Non-pigmented ciliary epithelial cell (primary cell): ENCODE data around the gene GOLGA6D.
"Not testable (repeated sequence)": the region's sequence is repeated elsewhere in the genome, so short reads cannot be mapped to it uniquely, and the experiment has no call there.

Source experiments
- DNase-seq: peaks from one replicate; pipeline ENCODE4 v3.0.0-alpha.2; 2010; ENCODE audit warnings: low read depth

The GOLGA6D gene

DNA sequence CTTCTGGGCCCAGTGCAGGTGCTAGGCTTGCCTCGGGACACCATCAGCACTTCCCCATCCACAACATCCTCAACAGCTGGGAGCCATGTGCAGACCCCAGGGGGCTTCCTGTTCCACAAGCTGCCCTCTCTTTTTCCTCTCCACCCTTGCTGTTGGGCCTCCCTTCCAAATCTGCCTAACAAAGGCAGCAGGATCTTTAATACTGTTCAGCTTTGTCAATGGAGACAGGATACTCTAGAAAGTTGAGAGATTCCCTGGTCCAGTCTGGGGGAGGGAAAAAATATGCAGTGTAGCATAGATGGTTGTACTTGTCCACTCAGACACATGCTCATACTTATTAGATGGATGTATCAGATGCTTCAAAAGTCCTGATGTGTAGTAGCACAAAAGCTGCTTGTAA lies 4.1 kb upstream of the GOLGA6D start:
- not testable (repeated sequence) for DNase-seq

DNA sequence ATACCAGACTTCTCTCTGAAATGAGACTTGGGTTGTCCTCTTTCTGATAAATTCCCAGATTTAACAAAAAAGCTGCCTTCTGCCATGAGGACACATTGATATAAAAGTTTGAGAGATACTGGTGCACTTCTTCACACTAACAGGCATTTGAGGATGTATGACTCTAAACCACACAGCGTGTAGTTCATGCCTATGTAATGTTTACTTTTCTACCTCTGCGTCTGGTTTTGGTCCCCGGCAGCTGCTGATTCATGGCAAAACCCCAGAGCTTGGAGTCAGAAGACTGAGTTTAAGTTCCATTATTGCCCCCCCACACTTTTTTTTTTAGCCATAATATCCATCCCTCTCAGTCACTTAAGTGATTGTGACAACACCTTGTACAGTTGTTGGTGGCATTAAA lies 1.5 kb downstream of the GOLGA6D start:
- not testable (repeated sequence) for DNase-seq

DNA sequence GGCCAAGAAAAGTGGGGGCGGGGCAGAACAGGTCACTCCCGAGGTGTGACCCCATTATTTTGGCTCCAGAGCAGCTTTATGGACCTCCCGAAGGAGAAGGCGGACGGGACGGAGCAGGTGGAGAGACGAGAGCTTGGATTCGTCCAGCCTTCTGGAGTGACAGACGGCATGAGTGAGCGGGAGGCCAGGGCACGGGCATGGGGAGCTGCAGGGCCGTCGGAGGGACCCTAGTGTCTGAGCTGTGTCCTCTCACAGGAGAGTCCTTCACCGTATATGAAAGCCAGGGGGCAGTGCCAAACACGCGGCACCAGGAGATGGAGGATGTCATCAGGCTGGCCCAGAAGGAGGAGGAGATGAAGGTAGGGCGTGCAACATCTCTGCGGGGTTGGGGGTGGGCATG lies 11.0 kb downstream of the GOLGA6D start:
- not testable (repeated sequence) for DNase-seq

DNA sequence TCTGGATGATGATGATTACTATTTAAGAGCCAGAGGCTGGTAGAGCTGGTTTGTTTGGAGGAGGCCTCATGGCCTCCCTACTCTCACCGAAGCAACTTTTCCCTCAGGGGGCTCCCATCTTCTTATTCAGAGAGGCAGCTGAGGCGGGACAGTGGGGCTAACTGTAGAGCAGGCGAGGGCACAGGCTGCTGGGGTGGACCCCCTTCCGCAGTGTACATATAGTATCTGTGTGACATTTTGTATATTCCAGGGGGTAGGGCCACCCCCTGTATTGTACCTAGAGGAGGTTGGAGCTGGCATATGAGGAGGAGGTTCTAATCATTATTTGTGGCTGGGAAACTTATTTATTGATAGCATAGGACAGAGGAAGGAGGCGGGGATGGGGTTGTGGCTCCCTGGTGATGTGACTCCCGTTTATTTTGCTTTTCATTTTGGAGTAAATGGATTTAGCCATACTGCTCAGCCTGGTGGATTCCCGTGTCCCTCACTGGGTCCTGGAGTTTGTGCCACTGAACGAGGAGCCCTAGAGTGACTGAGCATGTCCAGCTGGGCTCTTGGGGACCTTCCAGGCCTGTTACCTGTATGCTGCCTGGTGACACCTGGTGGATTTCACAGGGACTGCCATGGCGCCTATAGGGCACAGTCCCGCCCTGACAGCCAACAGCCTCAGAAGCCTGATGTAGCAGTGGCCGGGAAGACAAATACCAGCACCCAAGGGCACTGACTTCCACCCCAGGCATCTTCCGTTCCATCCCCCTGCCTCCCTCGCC lies 16.1 kb downstream of the GOLGA6D start:
- not testable (repeated sequence) for DNase-seq

DNA sequence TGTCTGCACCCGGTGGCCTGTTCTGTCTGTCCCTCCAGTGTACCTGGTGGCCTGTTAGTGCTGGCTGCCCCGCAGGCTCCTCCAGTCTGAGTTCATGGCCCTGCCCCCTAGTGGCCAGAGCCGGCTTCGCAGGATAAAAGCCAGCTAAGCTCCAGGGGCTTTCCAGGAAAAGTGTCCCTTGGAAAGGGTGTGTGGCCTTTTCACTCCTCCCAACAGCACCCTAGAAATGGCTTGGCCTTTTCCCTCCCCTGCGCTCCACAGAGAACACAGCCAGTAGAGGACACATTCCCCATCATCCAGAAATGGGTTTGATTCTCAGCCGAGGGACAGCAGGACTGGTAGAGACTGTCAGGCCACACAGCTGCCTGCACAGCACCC lies 16.7 kb downstream of the GOLGA6D start:
- DNase-seq: not testable (repeated sequence)

DNA sequence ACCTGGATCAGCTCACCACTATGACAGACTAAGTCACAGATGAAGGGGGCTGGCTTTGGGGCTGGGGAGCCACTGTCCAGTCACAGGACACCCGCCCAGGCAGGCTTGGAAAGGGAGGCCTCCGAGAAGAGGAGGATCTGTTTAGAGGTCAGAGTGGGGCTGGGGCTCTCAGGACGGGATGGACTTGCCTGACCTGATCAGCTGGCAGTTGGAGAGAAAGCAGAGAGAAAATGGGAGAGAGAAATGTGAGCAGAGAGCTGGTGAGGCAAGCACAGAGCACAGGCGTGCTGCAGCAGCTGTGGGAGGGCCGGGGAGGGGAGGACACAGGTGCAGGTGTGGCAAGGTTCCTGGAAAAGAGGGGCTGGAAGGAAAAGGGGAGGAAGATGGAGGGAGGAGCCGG lies 17.4 kb downstream of the GOLGA6D start:
- DNase-seq: not testable (repeated sequence)

DNA sequence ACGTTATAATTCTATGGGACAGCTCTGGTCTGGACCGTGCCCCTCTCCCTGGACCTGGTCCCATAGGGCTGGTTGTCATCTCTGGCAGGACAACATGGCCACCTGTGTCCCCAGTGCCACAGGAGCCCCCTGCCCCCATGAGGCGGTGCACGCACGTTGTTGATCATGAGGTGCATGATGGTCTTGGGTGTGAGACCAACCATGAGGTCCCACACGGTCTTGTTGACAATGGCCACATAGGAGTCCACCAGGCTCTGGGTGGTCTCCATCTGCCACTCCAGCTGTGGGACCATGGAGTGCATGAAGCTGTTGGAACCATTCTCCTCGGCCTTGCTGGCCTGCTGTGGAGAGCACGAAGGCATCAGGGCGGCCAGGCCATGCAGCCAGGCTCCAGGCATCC lies 19.7 kb downstream of the GOLGA6D start:
- no peak for DNase-seq

DNA sequence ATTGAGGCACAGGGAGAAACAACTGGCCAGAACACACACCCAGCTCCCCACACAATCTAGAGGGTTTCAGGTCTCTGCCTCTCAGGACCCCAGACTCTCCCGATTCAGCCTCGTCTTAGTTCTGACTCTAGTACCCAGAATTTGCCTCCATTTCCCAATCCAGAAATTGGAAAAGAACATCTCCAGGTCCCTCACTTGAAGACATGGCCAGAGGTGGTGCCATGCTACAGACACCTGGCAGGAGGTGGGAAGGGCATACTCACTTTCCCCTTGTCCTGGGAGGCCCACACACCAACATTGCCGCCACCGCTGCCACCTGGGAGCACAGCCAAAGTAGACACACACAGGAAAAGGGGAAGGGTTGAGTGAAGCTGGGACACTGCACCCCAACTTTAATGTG lies 20.1 kb downstream of the GOLGA6D start:
- DNase-seq: not testable (repeated sequence)

DNA sequence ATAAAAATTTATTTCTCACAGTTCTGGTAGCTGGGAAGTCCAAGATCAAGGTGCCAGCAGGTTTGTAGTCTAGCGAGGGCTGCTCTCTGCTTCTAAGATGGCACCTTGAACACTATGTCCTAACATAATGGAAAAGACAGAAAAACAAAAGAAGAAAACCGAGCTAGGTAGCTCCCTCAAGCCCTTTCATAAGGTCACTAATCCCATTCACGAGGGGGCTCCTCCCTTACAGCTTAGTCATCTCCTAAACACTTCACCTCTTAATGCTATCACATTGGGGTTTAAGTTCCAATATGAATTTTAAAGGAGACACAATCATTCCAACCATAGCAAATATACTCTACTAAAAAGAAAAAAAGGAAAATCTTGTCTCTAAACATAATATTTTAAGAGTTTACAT lies 23.6 kb downstream of the GOLGA6D start:
- no peak for DNase-seq

DNA sequence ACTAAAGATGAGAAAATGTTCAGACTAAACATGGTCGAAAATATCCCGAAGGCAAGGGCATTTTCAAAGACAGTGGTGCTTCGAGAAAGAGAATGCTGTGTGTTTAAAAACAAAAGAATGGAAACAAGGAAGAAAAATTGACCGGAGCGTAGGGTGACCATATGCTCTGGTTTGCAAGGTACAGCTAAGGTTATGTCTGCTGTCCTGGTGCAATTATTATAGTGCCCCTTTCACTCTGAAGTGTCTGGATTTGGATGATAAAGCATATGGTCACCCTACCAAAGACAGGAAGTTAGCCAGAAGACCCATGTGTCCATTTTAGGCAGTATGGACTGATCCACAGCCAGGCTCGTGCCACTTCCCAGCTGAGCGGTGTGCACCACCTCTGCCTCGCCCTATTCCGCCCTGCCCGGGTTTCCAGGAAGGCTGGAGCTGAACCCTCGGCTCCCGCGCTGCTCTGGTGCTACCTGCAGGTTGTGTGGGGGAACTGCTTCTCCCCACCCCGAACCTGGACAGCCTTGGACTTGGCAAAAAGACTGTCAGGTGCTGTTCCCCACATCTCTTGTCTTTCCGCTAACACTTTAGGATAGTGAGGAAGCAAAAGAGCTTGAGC lies 25.2 kb downstream of the GOLGA6D start:
- DNase-seq: no peak

DNA sequence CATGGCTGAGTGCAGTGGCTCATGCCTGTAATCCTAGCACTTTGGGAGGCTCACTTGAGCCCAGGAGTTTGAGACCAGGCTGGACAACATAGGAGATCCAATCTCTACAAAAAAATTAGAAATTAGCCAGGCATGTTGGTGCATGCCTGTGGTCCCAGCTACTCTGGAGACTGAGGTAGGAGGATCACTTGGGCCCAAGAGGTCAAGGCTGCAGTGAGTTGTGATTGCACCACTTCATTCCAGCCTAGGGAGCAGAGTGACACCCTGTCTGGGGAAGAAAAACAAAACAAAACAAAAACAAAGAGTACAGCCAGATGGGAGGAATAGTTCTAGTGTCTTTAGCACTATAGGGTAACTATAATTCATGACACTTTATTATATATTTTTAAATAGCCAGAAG lies 27.1 kb downstream of the GOLGA6D start:
- no peak for DNase-seq

DNA sequence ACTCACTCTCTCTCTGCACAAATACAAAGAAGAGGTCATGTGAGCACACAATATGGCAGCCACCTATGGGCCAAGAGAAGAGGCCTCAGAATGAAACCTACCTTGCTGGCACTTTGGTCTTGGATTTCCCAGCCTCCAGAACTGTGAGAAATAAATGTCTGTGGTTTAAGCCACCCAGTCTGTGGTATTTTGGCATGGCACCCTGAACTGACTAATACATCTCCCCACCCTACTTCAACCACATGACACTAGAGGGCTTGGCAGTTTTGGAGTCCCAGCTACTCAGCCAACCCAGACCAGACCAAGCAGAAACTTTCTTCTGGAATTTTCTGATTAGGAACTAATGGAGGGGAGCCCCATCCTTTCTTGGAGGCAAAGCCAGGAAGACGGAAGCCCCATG lies 29.9 kb downstream of the GOLGA6D start:
- not testable (repeated sequence) for DNase-seq

DNA sequence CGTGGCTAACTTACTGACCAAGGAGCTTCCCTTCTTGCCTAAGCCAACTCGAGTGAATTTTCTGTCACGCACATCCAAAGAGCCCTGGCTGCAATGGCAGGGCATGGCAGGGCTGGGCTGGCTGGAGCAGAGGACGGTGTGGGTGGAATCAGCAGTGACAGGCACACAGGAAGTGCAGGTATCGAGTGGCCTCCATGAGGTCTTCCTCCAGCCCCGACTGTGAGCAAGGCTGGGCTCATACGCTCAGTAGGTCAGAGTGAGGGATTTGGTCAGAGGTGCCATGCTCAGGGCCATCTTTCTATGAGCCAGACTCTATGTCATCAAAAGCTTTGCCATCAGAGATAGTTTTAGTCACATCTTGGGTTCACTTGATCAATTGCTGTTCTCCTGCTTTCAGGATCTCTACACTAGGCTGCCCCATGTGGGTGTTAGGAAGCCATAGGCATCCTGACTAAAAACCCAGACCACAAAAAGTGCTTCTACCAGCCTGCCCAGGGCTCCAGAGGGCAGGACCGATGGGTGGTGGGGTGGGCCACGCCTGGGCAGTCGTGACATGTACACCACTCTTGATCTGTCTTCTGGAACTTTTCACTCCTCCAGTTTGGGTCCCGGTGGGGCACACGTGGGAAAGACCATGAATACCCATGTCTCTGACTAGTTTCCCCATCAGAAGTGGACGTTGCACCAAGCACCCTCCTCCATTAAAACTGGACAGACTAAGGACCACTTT lies 30.6 kb downstream of the GOLGA6D start:
- no peak for DNase-seq

DNA sequence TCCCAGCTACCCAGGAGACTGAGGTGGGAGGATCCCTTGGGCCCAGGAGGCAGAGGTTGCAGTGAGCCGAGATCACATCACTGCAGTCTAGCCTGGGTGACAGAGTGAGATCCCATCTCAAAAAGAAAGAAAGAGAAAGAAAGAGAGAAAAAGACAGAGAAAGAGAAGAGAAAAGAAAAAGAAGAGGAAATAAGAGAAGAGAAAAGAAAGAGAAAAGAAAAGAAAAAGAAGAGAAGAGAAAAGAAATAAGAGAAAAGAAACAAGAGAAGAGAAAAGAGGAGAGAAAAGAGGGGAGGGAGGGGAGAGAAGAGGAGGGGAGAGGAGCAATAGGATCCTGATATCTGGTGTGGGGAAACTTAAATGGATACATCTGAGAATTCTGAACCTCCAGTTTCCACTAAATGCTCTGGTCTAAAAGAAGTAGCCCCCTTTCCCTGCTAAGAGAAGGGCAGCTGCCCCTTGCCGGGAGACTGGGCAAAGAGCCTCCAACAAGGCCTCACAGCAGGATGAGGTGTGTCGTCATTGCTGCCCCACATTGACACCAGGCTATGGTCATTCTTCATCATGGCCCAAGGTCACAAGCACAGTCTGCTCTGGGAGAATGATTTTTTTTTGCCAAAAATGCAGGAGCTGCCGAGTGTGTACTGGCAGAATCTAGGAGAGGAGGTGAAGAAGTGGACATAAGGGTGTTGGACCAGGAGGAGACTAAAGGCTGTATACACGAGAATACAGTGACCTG lies 32.1 kb downstream of the GOLGA6D start:
- no peak for DNase-seq

DNA sequence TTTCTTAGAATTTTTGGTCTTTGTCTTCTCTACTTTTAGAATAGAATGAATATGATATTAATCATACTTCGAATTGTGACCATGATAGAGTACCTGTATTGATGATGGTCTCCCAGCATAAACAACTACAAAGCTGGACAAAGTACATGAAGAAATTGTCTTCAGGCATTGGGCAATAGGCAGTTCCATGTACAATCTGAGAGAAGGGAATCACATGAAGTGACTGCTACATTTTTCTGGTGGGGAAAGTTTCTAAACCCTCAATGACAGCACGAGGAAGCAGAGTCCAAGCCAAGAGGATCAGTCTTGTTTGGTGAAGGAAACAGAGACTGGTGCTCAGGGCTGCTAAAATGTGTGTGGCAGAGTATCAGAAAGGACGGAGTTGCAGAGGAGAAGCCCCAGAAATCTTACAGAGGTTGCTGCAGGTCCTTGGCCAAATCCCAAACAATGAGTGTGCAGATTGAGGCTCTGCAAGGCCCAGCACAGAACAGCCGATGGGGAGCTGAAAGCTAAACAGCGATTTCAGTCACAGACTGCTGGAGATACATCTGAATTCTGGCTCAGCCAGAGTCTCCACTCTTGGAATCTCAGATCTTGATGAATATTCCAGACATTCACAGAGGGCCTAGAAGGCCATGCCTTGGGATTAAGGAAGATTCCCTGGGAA lies 36.7 kb downstream of the GOLGA6D start:
- not testable (repeated sequence) for DNase-seq

DNA sequence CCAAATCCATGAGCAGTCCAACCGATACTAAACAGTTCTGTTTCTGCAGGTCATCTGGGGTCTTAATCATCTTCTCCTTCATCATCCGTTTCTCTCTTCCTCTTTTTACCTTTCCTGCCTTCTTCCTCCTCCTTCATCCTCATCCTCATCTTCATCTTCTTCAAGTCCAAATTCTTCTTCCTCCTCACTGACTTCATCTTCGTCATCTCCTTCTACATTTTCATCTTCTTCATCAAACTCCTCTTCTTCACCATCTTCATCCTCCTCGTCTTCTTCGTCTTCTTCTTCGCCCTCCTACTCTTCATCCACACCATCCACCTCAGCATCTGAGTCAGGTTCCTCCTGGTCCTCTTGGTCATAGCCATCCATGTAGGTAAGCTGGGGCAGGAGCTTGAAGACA lies 39.1 kb downstream of the GOLGA6D start:
- no peak for DNase-seq

DNA sequence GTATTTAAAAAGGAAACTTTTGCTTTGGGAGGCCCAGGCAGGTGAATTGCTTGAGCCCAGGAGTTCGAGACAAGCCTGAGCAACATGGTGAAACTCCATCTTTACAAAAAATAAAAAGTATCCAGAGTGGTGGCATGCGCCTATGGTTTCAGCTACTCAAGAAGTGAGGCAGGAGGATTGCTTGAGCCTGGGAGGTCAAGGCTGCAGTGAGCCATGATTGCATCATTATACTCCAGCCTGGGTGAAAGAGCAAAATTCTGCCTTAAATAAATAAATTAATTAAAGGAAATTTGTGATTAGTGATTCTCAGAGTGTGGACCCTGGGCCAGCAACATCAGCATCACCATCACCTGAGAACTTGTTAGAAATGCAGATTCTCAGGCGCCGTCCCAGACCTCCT lies 43.3 kb downstream of the GOLGA6D start:
- DNase-seq: no peak

DNA sequence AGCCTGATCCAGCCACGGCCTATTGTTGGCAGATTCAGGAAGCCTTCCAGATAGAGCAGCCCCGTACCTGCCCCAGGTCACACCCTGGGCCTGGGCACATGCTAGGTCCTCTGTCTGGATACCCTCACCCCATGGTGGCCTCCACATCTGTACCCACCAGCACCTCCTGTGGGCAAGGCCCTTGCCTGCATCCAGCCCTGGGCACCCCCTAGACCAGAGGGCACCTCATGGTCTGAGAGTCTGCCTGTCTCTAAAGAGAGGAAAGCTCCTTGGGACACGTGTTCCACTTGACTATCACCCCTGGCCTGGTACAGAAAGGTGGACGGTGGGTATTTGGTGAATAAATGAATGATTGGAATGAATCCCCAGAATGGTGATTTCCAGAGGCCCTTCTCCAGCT lies 44.4 kb downstream of the GOLGA6D start:
- no peak for DNase-seq

DNA sequence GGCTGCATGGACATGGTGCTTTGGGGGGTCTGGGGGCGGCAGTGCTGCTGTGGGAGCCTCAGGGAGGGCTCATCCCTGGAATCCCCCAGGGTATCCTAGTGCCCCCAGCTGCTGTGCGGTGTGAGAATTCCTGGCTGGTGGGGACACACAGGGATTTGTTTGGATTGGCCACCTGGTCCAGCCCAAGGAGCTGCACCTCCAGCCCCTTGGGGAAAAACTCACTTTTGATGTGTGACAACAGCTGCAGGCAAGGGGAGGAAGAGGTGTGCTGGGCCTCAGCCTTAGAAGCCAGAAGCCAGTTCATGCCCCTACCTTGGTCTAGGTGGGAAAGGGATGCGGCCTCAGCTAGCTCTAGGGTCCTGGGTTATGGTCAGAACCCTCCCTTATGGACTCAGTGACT lies 44.9 kb downstream of the GOLGA6D start:
- no peak for DNase-seq

DNA sequence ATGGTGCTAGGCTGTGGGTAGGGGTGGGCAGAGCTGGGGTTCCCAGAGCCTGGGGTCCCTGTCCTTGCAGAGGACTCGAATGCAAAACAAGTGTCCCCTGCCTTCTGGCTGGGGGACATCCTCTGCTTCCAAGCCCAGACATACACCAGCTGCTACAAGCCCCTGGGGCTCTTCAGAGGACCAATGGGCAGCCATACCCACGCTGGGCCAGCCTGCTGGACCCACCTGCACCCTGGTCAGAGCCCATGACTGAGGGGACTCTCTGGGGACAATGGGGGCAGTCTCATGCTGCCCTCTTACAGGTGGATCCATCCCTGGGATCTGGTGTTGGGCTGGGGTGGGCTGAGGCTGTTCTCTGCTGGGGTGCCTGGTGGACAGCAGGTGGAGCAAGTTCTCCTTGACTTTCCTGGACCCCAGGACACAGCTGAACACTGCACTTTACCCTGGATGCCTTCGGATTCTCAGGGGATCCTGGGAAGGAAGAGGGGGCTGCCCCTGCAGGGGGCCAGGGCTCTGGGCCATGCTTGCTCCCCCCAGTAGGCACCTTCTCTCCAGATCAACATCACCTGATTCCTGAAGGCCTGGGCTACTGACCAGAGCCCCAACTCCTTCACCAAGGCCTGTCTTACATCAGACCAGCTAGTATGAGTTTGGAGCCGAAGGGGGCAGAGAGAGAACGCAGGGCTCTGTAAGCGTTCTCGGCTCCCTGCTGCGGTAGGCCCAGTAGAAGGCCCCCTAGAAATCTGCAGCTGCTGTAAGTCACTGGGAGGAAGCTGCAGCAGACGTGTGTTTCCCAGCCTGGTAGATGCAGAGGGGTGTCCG lies 46.1 kb downstream of the GOLGA6D start:
- no peak for DNase-seq

DNA sequence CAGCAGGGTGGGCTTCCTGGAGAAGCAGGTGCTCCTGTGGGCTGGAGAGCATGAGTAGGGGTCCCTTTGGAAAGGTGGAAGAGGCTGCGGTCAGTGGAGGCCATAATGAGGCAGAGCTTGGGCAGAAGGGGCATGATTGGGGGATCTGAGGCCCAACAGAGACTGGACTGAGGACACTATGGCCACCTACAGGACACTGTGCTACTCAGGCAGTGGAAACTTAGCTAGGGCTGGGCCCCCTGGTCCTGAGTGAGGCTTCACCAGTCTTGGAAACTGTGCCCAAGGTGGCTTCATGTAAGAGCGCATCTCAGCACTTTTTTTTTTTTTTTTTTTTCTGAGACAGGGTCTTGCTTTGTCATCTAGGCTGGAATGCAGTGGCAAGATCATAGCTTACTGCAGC lies 46.9 kb downstream of the GOLGA6D start:
- DNase-seq: no peak
